ENCODE data around the gene PLSCR3. TPM values are rescaled to one million over a fixed set of nuclear protein-coding genes. Genes with fewer than 3 reads are reported as not detected.

The PLSCR3 gene
- total RNA-seq, 2 experiments from 2014 or later: 15.3 to 23.1 TPM

- no TSS peak for BruUV-seq (replicated peaks)
- peak overlapping the region; percentile 55 for H3K4me3 ChIP-seq (ENCODE audit: low read depth, low read length, poor library complexity, severe bottlenecking)
- POLR2A ChIA-PET: interaction anchor here (0.6 kb wide), 1 partner anchor 55 kb away, joined by 3 read pairs; no protein-coding TSS in a partner anchor
These were observed 44.5 kb upstream of the PLSCR3 start for GRCh38 chr17:7438656-7439460.

GRCh38 chr17:7437950-7438614, 43.8 kb upstream of the PLSCR3 start:
- no peaks in the 10 kb centered on the region for H3K36me3 ChIP-seq (ENCODE audit: insufficient read depth, low read length)
- CTCF ChIA-PET (ENCODE audit: unreplicated experiment): interaction anchor here (0.8 kb wide), 1 partner anchor 41 kb away, joined by 3 read pairs; the partner anchor contains the start of gene ZBTB4
- no peaks in the 10 kb centered on the region for H3K9me3 ChIP-seq (ENCODE audit: low read length)
- POLR2A ChIA-PET: interaction anchor here (0.6 kb wide), 1 partner anchor 54 kb away, joined by 3 read pairs; no protein-coding TSS in a partner anchor
- no peak overlapping the region for H3K27ac ChIP-seq (ENCODE audit: low read depth, low read length, poor library complexity, severe bottlenecking)
- H3K4me3 ChIP-seq (ENCODE audit: low read depth, low read length, poor library complexity, severe bottlenecking): peak overlapping the region; percentile 55
- H4K20me1 ChIP-seq (ENCODE audit: insufficient read depth, low read length): no peaks in the 10 kb centered on the region
- no peaks in the 10 kb centered on the region for H3K9me2 ChIP-seq (ENCODE audit: insufficient read depth, low read length)
- no peak overlapping the region for H2AFZ ChIP-seq (ENCODE audit: low read length)
- H3K4me1 ChIP-seq (ENCODE audit: insufficient read depth, low read length, poor library complexity, severe bottlenecking): peaks cover 40% of the 10 kb centered on the region
- DNase-seq (ENCODE audit: low spot score): peak; percentile 29
- TF ChIP-seq CTCF (conservative IDR thresholded peaks at IDR 0.05; ENCODE audit: low read length): no peak
- no peak for TF ChIP-seq EZH2phosphoT487 (IDR thresholded peaks at IDR 0.05; ENCODE audit: borderline replicate concordance, low read depth, low read length)
- peak overlapping the region; percentile 99 for H3K4me2 ChIP-seq (ENCODE audit: low read length)
- H3K79me2 ChIP-seq (ENCODE audit: insufficient read depth, low read depth, low read length): peaks cover 4% of the 10 kb centered on the region; the same call in 1 of the 2 replicates
- no TSS peak for BruUV-seq (replicated peaks)
- intact Hi-C loops (cut with micrococcal nuclease; ENCODE audit: unreplicated experiment): loop anchor here (1.0 to 5.0 kb wide), 4 partner anchors 46 to 401 kb away; partner anchors contain the start of genes POLR2A, SENP3 and SLC16A13

More at GRCh38 chr17:7438656-7439460, 44.5 kb upstream of the PLSCR3 start:
- no peak for DNase-seq (ENCODE audit: low spot score)
- Histone ChIP-seq H3K4me2 (ENCODE audit: low read length) (peak overlapping the region; percentile 99), H4K20me1 (ENCODE audit: insufficient read depth, low read length) (no peaks in the 10 kb centered on the region), H2AFZ (ENCODE audit: low read length) (no peak overlapping the region), H3K27ac (ENCODE audit: low read depth, low read length, poor library complexity, severe bottlenecking) (no peak overlapping the region), H3K36me3 (ENCODE audit: insufficient read depth, low read length) (no peaks in the 10 kb centered on the region), H3K79me2 (ENCODE audit: insufficient read depth, low read depth, low read length) (peaks cover 4% of the 10 kb centered on the region; the same call in 1 of the 2 replicates), H3K4me1 (ENCODE audit: insufficient read depth, low read length, poor library complexity, severe bottlenecking) (peaks cover 40% of the 10 kb centered on the region), H3K9me3 (ENCODE audit: low read length) (no peaks in the 10 kb centered on the region), H3K9me2 (ENCODE audit: insufficient read depth, low read length) (no peaks in the 10 kb centered on the region)
- intact Hi-C loops (cut with micrococcal nuclease; ENCODE audit: unreplicated experiment): loop anchor here (5.0 kb wide), 1 partner anchor 402 kb away; the partner anchor contains the start of gene SLC16A13
- CTCF ChIA-PET (ENCODE audit: unreplicated experiment): interaction anchor here (0.8 kb wide), 1 partner anchor 41 kb away, joined by 3 read pairs; the partner anchor contains the start of gene ZBTB4
- no peak for TF ChIP-seq EZH2phosphoT487 (IDR thresholded peaks at IDR 0.05; ENCODE audit: borderline replicate concordance, low read depth, low read length)
- TF ChIP-seq CTCF (conservative IDR thresholded peaks at IDR 0.05; ENCODE audit: low read length): no peak

Data from OCI-LY7 (cell line).